HEK293 (cell line): Measurements from ENCODE around the gene WNT7B.

ENCODE experiments used
- CTCF ChIA-PET: fragments of 350-600 bp; formaldehyde crosslinking; extraction: SDS; loops from one replicate; lab custom pipeline; 2021; ENCODE audit warnings: antibody characterized with exemption; lab: Yijun Ruan, JAX
- POLR2A ChIA-PET: fragments of 300-600 bp; formaldehyde crosslinking; extraction: SDS; loops from one replicate; lab custom pipeline; 2020; ENCODE audit warnings: antibody characterized with exemption, inconsistent platforms; lab: Yijun Ruan, JAX
- H3K27ac ChIP-seq: fragments of 200-500 bp; sonication (Bioruptor generic); 2 replicates; pipeline ENCODE4 v1.5.1; 2014; ENCODE audit warnings: low read depth, low read length, control low read depth, inconsistent platforms; ENCODE audit errors: extremely low read depth
- H3K36me3 ChIP-seq, 2 experiments: fragments of 200-500 bp in 1 of 2; sonication (Bioruptor generic) in 1 of 2; 1 replicate in 1 of 2; 2 replicates in 1 of 2; pipeline ENCODE4 v1.5.1; 2014 to 2017; ENCODE audit warnings: inconsistent platforms in 2 of 2, low read length in 2 of 2; ENCODE audit not compliant: control insufficient read depth in 2 of 2, insufficient read depth in 1 of 2
- H3K4me1 ChIP-seq: fragments of 200-500 bp; sonication (Bioruptor generic); 2 replicates; pipeline ENCODE4 v1.5.1; 2014; ENCODE audit warnings: mild to moderate bottlenecking, low read length, inconsistent platforms; ENCODE audit not compliant: control insufficient read depth, insufficient read depth
- H3K4me3 ChIP-seq: 2 replicates; pipeline ENCODE4 v1.5.1; 2011; ENCODE audit warnings: low read depth, mild to moderate bottlenecking, control low read depth, low read length, moderate library complexity
- H3K9me3 ChIP-seq: fragments of 200-500 bp; sonication (Bioruptor generic); 2 replicates; pipeline ENCODE4 v1.5.1; 2014; ENCODE audit warnings: low read depth, low read length, inconsistent platforms; ENCODE audit not compliant: control insufficient read depth, insufficient read depth
- GLIS1 ChIP-seq: fragments of 450-650 bp; formaldehyde crosslinking; IDR thresholded peaks from 2 replicates; pipeline ENCODE4 v1.5.1; 2016; ENCODE audit warnings: missing biosample characterization, missing genetic modification characterization
- GLIS2 ChIP-seq: fragments of 450-650 bp; formaldehyde crosslinking; IDR thresholded peaks from 2 replicates; pipeline ENCODE4 v1.5.1; 2016; ENCODE audit warnings: missing biosample characterization, missing genetic modification characterization
- ZBTB7A ChIP-seq: fragments of 450-650 bp; formaldehyde crosslinking; IDR thresholded peaks from 2 replicates; pipeline ENCODE4 v1.5.1; 2016; ENCODE audit warnings: low read depth, missing biosample characterization, missing genetic modification characterization
- ZFP3 ChIP-seq: fragments of 450-650 bp; formaldehyde crosslinking; IDR thresholded peaks from 2 replicates; pipeline ENCODE4 v1.5.1; 2016; ENCODE audit warnings: low read depth, missing biosample characterization, missing genetic modification characterization
- ZFP41 ChIP-seq: fragments of 450-650 bp; formaldehyde crosslinking; IDR thresholded peaks from 2 replicates; pipeline ENCODE4 v1.5.1; 2016; ENCODE audit warnings: missing biosample characterization, missing genetic modification characterization, borderline replicate concordance
- ZIC2 ChIP-seq: fragments of 450-650 bp; formaldehyde crosslinking; IDR thresholded peaks from 2 replicates; pipeline ENCODE4 v1.5.1; 2016; ENCODE audit warnings: missing biosample characterization, missing genetic modification characterization
- ZNF37A ChIP-seq: fragments of 450-650 bp; IDR thresholded peaks from 2 replicates; pipeline ENCODE4 v1.5.1; 2018; ENCODE audit warnings: missing biosample characterization, missing genetic modification characterization
- ZNF549 ChIP-seq: fragments of 450-650 bp; IDR thresholded peaks from 2 replicates; pipeline ENCODE4 v1.5.1; 2018; ENCODE audit warnings: missing biosample characterization, missing genetic modification characterization, mild to moderate bottlenecking, inconsistent platforms, moderate library complexity
- ZNF670 ChIP-seq: fragments of 450-650 bp; formaldehyde crosslinking; IDR thresholded peaks from 2 replicates; pipeline ENCODE4 v1.5.1; 2016; ENCODE audit warnings: missing biosample characterization, missing genetic modification characterization, low read depth
- ZNF843 ChIP-seq: fragments of 450-650 bp; formaldehyde crosslinking; IDR thresholded peaks from 2 replicates; pipeline ENCODE4 v1.5.1; 2016; ENCODE audit warnings: missing biosample characterization, missing genetic modification characterization
- TF ChIP-seq, protein P1 (sequence below): fragments of 450-650 bp; IDR thresholded peaks from 2 replicates; pipeline ENCODE4 v1.5.1; 2018; ENCODE audit warnings: missing biosample characterization, missing genetic modification characterization
- TF ChIP-seq, protein P2 (sequence below): fragments of 450-650 bp; formaldehyde crosslinking; IDR thresholded peaks from 2 replicates; pipeline ENCODE4 v1.5.1; 2016; ENCODE audit warnings: missing biosample characterization, missing genetic modification characterization
- TF ChIP-seq, protein P3 (sequence below): fragments of 450-650 bp; formaldehyde crosslinking; IDR thresholded peaks from 2 replicates; pipeline ENCODE4 v1.5.1; 2016; ENCODE audit warnings: missing biosample characterization, missing genetic modification characterization

WNT7B gene

DNA sequence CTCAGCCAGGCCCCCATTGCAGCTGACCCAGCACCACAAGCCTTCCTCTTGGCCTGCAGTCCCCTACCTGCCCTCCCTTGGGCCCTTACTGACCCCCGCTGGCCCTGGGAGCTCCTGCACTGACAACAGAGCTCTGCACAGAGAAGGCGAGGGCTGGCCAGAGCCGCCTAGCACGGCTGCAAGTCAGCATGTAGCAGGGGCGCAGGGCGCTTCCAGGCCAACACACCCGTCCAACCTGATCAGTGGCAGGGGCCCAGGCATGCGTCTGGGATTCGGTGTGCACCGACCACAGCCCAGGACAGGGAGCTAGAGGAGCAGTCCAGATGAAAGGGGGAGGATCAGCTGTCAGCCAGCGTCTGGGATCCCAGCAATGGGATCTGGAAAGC lies 7.6 kb downstream of the WNT7B start (continued):
- TF ChIP-seq, protein P1, sequence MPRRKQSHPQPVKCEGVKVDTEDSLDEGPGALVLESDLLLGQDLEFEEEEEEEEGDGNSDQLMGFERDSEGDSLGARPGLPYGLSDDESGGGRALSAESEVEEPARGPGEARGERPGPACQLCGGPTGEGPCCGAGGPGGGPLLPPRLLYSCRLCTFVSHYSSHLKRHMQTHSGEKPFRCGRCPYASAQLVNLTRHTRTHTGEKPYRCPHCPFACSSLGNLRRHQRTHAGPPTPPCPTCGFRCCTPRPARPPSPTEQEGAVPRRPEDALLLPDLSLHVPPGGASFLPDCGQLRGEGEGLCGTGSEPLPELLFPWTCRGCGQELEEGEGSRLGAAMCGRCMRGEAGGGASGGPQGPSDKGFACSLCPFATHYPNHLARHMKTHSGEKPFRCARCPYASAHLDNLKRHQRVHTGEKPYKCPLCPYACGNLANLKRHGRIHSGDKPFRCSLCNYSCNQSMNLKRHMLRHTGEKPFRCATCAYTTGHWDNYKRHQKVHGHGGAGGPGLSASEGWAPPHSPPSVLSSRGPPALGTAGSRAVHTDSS (tag by site-specific recombination): no peak
- TF ChIP-seq ZNF549 (tag by site-specific recombination) (no peak), ZBTB7A (no peak)

DNA sequence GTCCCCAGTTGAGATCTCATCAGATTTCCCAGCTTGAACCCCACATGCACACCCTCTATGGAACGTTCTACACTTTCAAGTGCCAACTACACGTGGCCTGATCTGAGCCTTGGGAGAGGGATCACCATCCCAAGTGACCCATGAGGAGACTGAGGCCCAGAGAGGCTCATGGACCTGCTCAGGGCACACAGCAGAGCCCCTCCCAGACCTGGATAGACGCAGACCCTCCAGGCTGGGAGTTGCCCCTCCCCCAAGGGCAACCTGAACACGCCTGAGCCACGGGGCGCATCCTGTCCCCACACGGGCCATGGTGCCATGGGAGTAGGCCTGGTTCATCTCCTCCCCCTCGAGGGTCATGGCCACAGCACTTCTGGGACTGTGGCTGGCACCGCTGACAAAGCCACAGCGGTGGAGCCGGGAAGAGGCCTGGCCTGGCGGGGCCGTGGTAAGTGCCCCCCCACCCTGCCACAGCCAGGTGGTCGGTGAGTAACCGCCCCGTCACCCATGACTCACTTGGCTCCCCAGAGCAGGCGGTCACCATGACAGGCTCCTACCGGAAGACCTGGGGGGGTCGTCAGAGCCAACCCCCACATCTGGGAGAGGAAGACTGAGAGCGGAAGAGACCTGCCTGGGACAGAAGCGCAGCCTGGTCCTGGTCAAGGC lies 8.1 kb downstream of the WNT7B start:
- Histone ChIP-seq H3K27ac (no peak overlapping the region), H3K4me3 (no peak overlapping the region), H3K4me1 (no peaks in the 10 kb centered on the region), H3K36me3 (no peaks in the 10 kb centered on the region), H3K9me3 (no peaks in the 10 kb centered on the region)
- CTCF ChIA-PET: interaction anchor here (0.7 to 2.4 kb wide), 3 partner anchors 30 to 324 kb away, joined by 3 to 12 read pairs (median 3); no protein-coding TSS in a partner anchor
- TF ChIP-seq GLIS2 (tag by site-specific recombination) (peak; percentile 54), ZNF670 (tag by site-specific recombination) (no peak), ZNF37A (tag by site-specific recombination) (no peak), ZNF843 (no peak), ZBTB7A (no peak)
- TF ChIP-seq, protein P2, sequence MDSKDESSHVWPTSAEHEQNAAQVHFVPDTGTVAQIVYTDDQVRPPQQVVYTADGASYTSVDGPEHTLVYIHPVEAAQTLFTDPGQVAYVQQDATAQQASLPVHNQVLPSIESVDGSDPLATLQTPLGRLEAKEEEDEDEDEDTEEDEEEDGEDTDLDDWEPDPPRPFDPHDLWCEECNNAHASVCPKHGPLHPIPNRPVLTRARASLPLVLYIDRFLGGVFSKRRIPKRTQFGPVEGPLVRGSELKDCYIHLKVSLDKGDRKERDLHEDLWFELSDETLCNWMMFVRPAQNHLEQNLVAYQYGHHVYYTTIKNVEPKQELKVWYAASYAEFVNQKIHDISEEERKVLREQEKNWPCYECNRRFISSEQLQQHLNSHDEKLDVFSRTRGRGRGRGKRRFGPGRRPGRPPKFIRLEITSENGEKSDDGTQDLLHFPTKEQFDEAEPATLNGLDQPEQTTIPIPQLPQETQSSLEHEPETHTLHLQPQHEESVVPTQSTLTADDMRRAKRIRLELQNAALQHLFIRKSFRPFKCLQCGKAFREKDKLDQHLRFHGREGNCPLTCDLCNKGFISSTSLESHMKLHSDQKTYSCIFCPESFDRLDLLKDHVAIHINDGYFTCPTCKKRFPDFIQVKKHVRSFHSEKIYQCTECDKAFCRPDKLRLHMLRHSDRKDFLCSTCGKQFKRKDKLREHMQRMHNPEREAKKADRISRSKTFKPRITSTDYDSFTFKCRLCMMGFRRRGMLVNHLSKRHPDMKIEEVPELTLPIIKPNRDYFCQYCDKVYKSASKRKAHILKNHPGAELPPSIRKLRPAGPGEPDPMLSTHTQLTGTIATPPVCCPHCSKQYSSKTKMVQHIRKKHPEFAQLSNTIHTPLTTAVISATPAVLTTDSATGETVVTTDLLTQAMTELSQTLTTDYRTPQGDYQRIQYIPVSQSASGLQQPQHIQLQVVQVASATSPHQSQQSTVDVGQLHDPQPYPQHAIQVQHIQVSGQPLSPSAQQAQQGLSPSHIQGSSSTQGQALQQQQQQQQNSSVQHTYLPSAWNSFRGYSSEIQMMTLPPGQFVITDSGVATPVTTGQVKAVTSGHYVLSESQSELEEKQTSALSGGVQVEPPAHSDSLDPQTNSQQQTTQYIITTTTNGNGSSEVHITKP (tag by site-specific recombination): peak; percentile 52
- TF ChIP-seq, protein P3, sequence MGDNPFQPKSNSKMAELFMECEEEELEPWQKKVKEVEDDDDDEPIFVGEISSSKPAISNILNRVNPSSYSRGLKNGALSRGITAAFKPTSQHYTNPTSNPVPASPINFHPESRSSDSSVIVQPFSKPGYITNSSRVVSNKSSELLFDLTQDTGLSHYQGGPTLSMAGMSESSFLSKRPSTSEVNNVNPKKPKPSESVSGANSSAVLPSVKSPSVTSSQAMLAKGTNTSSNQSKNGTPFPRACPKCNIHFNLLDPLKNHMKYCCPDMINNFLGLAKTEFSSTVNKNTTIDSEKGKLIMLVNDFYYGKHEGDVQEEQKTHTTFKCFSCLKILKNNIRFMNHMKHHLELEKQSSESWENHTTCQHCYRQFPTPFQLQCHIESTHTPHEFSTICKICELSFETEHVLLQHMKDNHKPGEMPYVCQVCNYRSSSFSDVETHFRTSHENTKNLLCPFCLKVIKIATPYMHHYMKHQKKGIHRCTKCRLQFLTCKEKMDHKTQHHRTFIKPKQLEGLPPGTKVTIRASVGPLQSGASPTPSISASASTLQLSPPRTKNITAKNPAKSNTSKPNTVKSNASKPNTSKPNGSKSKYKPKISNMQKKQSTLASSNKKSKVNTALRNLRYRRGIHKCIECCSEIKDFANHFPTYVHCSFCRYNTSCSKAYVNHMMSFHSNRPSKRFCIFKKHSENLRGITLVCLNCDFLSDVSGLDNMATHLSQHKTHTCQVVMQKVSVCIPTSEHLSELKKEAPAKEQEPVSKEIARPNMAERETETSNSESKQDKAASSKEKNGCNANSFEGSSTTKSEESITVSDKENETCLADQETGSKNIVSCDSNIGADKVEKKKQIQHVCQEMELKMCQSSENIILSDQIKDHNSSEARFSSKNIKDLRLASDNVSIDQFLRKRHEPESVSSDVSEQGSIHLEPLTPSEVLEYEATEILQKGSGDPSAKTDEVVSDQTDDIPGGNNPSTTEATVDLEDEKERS (tag by site-specific recombination): no peak
- POLR2A ChIA-PET: no interaction called here

DNA sequence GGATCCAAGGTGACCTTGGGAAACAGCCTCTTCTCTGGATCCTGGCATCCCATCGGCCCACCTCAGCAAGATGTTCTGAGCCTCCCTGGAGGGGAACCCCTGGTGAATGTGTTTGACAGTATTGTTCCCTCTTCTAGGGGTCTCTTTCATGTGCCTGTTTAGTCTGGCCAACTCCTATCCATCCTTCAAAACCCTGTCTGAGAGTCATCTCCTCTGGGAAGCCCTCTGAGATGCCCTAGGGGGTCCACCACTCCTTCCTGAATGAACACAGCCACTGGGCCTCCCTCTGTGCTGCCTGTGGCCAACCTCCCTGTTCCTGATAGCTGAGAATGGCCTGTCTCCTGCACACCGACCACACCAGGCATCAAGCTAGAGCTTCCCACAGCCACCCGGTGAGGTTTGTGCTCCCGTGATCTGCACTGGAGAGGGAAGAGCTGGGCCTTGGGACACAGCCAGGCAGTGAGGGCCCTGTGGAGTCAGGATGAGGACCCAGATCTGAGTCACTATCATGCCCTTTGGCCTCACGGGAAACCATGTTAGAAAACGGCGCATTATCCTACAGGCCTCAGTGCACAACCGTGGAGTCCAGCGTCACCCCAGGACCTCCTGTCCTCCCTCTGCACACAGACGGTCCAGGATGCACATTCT lies 8.8 kb downstream of the WNT7B start:
- H3K27ac ChIP-seq: no peak overlapping the region
- TF ChIP-seq GLIS1 (tag by site-specific recombination) (0 out of 2 replicates have a peak, but pooled peaks have one; percentile 16), ZFP41 (tag by site-specific recombination) (no peak), ZIC2 (peak; percentile 93), ZFP3 (tag by site-specific recombination) (peak; percentile 95)
- CTCF ChIA-PET: interaction anchor here (0.6 to 2.4 kb wide), 4 partner anchors 105 to 577 kb away, joined by 3 to 12 read pairs (median 4); no protein-coding TSS in a partner anchor
- H3K36me3 ChIP-seq: no peaks in the 10 kb centered on the region
- H3K4me1 ChIP-seq: no peaks in the 10 kb centered on the region
- no peaks in the 10 kb centered on the region for H3K9me3 ChIP-seq
- POLR2A ChIA-PET: no interaction called here
- no peak overlapping the region for H3K4me3 ChIP-seq
